HEK293 (cell line): ENCODE results near the gene REPS2.

Experiments
- CTCF ChIA-PET: fragments of 350-600 bp; formaldehyde crosslinking; extraction: SDS; loops from one replicate; lab custom pipeline; 2021; ENCODE audit warnings: antibody characterized with exemption; lab: Yijun Ruan, JAX
- POLR2A ChIA-PET: fragments of 300-600 bp; formaldehyde crosslinking; extraction: SDS; loops from one replicate; lab custom pipeline; 2020; ENCODE audit warnings: antibody characterized with exemption, inconsistent platforms; lab: Yijun Ruan, JAX
- H3K27ac ChIP-seq: fragments of 200-500 bp; sonication (Bioruptor generic); 2 replicates; pipeline ENCODE4 v1.5.1; 2014; ENCODE audit warnings: low read depth, low read length, control low read depth, inconsistent platforms; ENCODE audit errors: extremely low read depth
- H3K36me3 ChIP-seq, 2 experiments: fragments of 200-500 bp in 1 of 2; sonication (Bioruptor generic) in 1 of 2; 1 replicate in 1 of 2; 2 replicates in 1 of 2; pipeline ENCODE4 v1.5.1; 2014 to 2017; ENCODE audit warnings: inconsistent platforms in 2 of 2, low read length in 2 of 2; ENCODE audit not compliant: control insufficient read depth in 2 of 2, insufficient read depth in 1 of 2
- H3K4me1 ChIP-seq: fragments of 200-500 bp; sonication (Bioruptor generic); 2 replicates; pipeline ENCODE4 v1.5.1; 2014; ENCODE audit warnings: mild to moderate bottlenecking, low read length, inconsistent platforms; ENCODE audit not compliant: control insufficient read depth, insufficient read depth
- H3K4me3 ChIP-seq: 2 replicates; pipeline ENCODE4 v1.5.1; 2011; ENCODE audit warnings: low read depth, mild to moderate bottlenecking, control low read depth, low read length, moderate library complexity
- H3K9me3 ChIP-seq: fragments of 200-500 bp; sonication (Bioruptor generic); 2 replicates; pipeline ENCODE4 v1.5.1; 2014; ENCODE audit warnings: low read depth, low read length, inconsistent platforms; ENCODE audit not compliant: control insufficient read depth, insufficient read depth
- BCL11A ChIP-seq: fragments of 450-650 bp; formaldehyde crosslinking; IDR thresholded peaks from 2 replicates; pipeline ENCODE4 v1.5.1; 2016; ENCODE audit warnings: low read depth, missing biosample characterization, missing genetic modification characterization
- REPIN1 ChIP-seq: fragments of 450-650 bp; formaldehyde crosslinking; IDR thresholded peaks from 2 replicates; pipeline ENCODE4 v1.5.1; 2017; ENCODE audit warnings: missing biosample characterization, missing genetic modification characterization, low read depth
- TRIM28 ChIP-seq: IDR thresholded peaks from 2 replicates; pipeline ENCODE4 v1.6.1; 2011; ENCODE audit warnings: low read length, control low read depth, borderline replicate concordance
- ZBTB1 ChIP-seq: fragments of 450-650 bp; formaldehyde crosslinking; IDR thresholded peaks from 2 replicates; pipeline ENCODE4 v1.5.1; 2016; ENCODE audit warnings: missing biosample characterization, missing genetic modification characterization
- ZIC2 ChIP-seq: fragments of 450-650 bp; formaldehyde crosslinking; IDR thresholded peaks from 2 replicates; pipeline ENCODE4 v1.5.1; 2016; ENCODE audit warnings: missing biosample characterization, missing genetic modification characterization
- ZNF10 ChIP-seq: fragments of 450-650 bp; formaldehyde crosslinking; IDR thresholded peaks from 2 replicates; pipeline ENCODE4 v1.5.1; 2017; ENCODE audit warnings: missing biosample characterization, missing genetic modification characterization
- ZNF121 ChIP-seq: fragments of 450-650 bp; formaldehyde crosslinking; IDR thresholded peaks from 2 replicates; pipeline ENCODE4 v1.5.1; 2016; ENCODE audit warnings: missing biosample characterization, missing genetic modification characterization
- ZNF174 ChIP-seq: fragments of 450-650 bp; formaldehyde crosslinking; IDR thresholded peaks from 2 replicates; pipeline ENCODE4 v1.5.0; 2017; ENCODE audit warnings: missing biosample characterization, mild to moderate bottlenecking, missing genetic modification characterization
- ZNF302 ChIP-seq: fragments of 450-650 bp; formaldehyde crosslinking; IDR thresholded peaks from 2 replicates; pipeline ENCODE4 v1.5.1; 2016; ENCODE audit warnings: missing biosample characterization, missing genetic modification characterization, low read depth
- ZNF335 ChIP-seq: fragments of 450-650 bp; formaldehyde crosslinking; conservative IDR thresholded peaks from 2 replicates; pipeline ENCODE4 v1.5.1; 2016; ENCODE audit warnings: missing biosample characterization, missing genetic modification characterization
- ZNF366 ChIP-seq: fragments of 450-650 bp; formaldehyde crosslinking; conservative IDR thresholded peaks from 2 replicates; pipeline ENCODE4 v1.5.1; 2016; ENCODE audit warnings: missing biosample characterization, missing genetic modification characterization
- ZNF416 ChIP-seq: fragments of 450-650 bp; formaldehyde crosslinking; IDR thresholded peaks from 2 replicates; pipeline ENCODE4 v1.5.1; 2016; ENCODE audit warnings: missing biosample characterization, missing genetic modification characterization
- ZNF423 ChIP-seq: fragments of 450-650 bp; formaldehyde crosslinking; IDR thresholded peaks from 2 replicates; pipeline ENCODE4 v1.5.1; 2016; ENCODE audit warnings: missing biosample characterization, missing genetic modification characterization
- ZNF473 ChIP-seq: fragments of 450-650 bp; formaldehyde crosslinking; IDR thresholded peaks from 2 replicates; pipeline ENCODE4 v1.5.1; 2017; ENCODE audit warnings: missing biosample characterization, missing genetic modification characterization
- ZNF555 ChIP-seq: fragments of 450-650 bp; formaldehyde crosslinking; conservative IDR thresholded peaks from 2 replicates; pipeline ENCODE4 v1.5.1; 2017; ENCODE audit warnings: missing biosample characterization, mild to moderate bottlenecking, missing genetic modification characterization, inconsistent platforms
- TF ChIP-seq, protein P1 (sequence below): sonication (generic); formaldehyde crosslinking; IDR thresholded peaks from 2 replicates; pipeline ENCODE4 v1.8.1; 2022; ENCODE audit warnings: mild to moderate bottlenecking, moderate library complexity, missing genetic modification reagents
- TF ChIP-seq, protein P2 (sequence below): fragments of 450-650 bp; formaldehyde crosslinking; IDR thresholded peaks from 2 replicates; pipeline ENCODE4 v1.5.1; 2016; ENCODE audit warnings: missing biosample characterization, missing genetic modification characterization
- TF ChIP-seq, protein P3 (sequence below): fragments of 450-650 bp; formaldehyde crosslinking; IDR thresholded peaks from 2 replicates; pipeline ENCODE4 v1.5.1; 2016; ENCODE audit warnings: missing biosample characterization, missing genetic modification characterization
- TF ChIP-seq, protein P4 (sequence below): fragments of 450-650 bp; formaldehyde crosslinking; IDR thresholded peaks from 2 replicates; pipeline ENCODE4 v1.5.1; 2017; ENCODE audit warnings: missing biosample characterization, missing genetic modification characterization
- TF ChIP-seq, protein P5 (sequence below): fragments of 450-650 bp; formaldehyde crosslinking; conservative IDR thresholded peaks from 2 replicates; pipeline ENCODE4 v1.5.1; 2016; ENCODE audit warnings: low read depth, missing biosample characterization, missing genetic modification characterization

The REPS2 gene

DNA sequence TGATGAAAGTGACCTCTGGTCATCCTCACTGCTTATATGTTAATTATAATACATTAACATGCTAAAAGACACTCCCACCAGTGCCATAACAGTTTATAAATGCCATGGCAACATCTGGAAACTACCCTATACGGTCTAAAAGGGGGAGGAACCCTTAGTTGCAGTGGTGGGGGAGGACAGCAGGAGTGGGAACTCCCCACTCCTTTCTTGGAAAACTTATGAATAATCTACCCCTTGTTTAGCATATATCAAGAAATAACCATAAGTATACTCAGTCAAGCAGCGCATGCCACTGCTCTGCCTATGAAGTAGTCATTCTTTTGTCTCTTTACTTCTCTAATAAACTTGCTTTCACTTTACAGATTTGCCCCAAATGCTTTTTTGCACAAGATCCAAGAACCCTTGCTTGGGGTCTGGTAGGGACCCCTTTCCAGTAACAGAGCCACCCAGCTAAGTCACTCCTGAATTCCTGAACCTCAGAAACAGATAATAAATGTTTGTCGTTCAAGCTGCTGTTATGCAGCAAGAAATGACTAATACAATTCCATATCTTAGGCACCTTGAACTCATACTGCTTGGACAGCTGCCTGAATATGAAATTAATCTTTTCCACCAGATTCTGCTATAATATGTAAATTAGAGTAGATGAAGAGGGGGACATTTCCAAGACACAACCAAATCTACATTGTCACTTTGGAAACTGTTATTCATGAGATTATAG lies 14.4 kb upstream of the REPS2 start (continued):
- TF ChIP-seq, protein P1, sequence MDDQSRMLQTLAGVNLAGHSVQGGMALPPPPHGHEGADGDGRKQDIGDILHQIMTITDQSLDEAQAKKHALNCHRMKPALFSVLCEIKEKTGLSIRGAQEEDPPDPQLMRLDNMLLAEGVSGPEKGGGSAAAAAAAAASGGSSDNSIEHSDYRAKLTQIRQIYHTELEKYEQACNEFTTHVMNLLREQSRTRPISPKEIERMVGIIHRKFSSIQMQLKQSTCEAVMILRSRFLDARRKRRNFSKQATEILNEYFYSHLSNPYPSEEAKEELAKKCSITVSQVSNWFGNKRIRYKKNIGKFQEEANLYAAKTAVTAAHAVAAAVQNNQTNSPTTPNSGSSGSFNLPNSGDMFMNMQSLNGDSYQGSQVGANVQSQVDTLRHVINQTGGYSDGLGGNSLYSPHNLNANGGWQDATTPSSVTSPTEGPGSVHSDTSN (CRISPR knock-in tag), result no peak
- TF ChIP-seq, protein P2, sequence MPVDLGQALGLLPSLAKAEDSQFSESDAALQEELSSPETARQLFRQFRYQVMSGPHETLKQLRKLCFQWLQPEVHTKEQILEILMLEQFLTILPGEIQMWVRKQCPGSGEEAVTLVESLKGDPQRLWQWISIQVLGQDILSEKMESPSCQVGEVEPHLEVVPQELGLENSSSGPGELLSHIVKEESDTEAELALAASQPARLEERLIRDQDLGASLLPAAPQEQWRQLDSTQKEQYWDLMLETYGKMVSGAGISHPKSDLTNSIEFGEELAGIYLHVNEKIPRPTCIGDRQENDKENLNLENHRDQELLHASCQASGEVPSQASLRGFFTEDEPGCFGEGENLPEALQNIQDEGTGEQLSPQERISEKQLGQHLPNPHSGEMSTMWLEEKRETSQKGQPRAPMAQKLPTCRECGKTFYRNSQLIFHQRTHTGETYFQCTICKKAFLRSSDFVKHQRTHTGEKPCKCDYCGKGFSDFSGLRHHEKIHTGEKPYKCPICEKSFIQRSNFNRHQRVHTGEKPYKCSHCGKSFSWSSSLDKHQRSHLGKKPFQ, result no peak

DNA sequence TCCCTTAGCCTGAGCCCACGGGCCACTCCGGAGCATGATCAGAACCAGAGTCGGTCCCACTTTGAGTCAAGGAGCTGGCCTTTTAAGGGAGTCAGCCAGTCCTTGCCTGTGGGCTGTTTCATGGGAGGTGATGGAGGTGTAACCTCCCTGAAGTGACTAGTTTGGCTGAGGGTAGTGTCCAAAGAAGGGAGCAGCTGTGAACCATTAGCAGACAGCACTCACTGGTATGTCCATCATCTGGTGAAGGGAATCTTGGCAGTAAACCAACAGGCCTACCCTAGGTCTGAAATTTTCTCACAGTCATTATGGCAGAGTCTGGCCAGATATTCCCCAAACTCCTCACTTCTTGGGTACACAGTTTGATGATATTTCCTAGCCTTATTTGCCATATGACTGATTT lies 12.3 kb upstream of the REPS2 start:
- ChIA-PET POLR2A (no interaction called here), CTCF (interaction anchor here (0.8 to 2.2 kb wide), 4 partner anchors 39 to 112 kb away, joined by 3 to 7 read pairs (median 6); no protein-coding TSS in a partner anchor)
- Histone ChIP-seq H3K4me1 (peaks cover 4% of the 10 kb centered on the region), H3K36me3 (no peaks in the 10 kb centered on the region), H3K9me3 (no peaks in the 10 kb centered on the region; the same call in 1 of the 2 replicates), H3K27ac (no peak overlapping the region), H3K4me3 (no peak overlapping the region)
- TF ChIP-seq ZNF10 (peak; percentile 90), ZNF174 (tag by site-specific recombination) (no peak), ZNF473 (no peak)
- TF ChIP-seq, protein P3, sequence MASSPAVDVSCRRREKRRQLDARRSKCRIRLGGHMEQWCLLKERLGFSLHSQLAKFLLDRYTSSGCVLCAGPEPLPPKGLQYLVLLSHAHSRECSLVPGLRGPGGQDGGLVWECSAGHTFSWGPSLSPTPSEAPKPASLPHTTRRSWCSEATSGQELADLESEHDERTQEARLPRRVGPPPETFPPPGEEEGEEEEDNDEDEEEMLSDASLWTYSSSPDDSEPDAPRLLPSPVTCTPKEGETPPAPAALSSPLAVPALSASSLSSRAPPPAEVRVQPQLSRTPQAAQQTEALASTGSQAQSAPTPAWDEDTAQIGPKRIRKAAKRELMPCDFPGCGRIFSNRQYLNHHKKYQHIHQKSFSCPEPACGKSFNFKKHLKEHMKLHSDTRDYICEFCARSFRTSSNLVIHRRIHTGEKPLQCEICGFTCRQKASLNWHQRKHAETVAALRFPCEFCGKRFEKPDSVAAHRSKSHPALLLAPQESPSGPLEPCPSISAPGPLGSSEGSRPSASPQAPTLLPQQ (tag by site-specific recombination), result no peak

DNA sequence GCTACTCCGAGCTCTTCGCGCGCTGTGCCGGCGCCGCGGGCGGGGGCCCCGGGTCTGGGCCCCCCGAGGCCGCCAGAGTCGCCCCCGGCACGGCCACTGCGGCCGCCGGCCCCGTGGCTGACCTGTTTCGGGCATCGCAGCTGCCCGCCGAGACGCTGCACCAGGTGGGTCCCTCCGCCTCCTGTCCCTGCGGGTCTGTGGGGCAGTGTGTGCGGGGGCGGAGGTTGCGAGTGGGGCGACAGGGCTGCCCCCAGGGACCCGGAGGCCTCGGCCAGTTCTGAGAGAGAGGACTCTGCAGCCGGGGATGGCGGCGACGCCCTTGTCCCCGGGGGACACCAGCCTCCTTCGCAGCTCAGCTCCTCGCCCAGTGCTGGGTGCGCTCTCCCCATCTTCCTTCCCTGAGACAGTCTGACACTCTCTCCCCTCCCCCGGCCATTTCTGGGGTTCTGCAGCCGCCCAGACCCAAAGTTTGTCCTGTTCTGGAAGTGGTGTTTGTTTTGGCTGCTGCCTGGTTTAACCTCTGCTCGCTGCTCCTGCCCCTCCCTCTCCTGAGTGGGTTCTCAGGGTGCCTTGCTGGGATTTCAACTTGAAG lies 609 bp downstream of the REPS2 start:
- Histone ChIP-seq H3K9me3 (no peaks in the 10 kb centered on the region), H3K36me3 (no peaks in the 10 kb centered on the region), H3K4me1 (no peaks in the 10 kb centered on the region), H3K4me3 (peak overlapping the region; percentile 62), H3K27ac (peak overlapping the region; percentile 41; the same call in 1 of the 2 replicates)
- ChIA-PET POLR2A (no interaction called here), CTCF (interaction anchor here (0.5 to 3.1 kb wide), 4 partner anchors 65 to 216 kb away, joined by 3 to 13 read pairs (median 6); no protein-coding TSS in a partner anchor)
- TF ChIP-seq TRIM28, result no peak
- no peak for TF ChIP-seq ZIC2 (tag by site-specific recombination)
- peak; percentile 12; the same call in 1 of the 2 replicates for TF ChIP-seq ZNF335
- TF ChIP-seq BCL11A (tag by site-specific recombination), result no peak
- TF ChIP-seq, protein P1 (CRISPR knock-in tag), result no peak
- no peak for TF ChIP-seq ZNF121
- no peak for TF ChIP-seq ZNF416
- no peak for TF ChIP-seq ZNF555 (tag by site-specific recombination)
- TF ChIP-seq, protein P4, sequence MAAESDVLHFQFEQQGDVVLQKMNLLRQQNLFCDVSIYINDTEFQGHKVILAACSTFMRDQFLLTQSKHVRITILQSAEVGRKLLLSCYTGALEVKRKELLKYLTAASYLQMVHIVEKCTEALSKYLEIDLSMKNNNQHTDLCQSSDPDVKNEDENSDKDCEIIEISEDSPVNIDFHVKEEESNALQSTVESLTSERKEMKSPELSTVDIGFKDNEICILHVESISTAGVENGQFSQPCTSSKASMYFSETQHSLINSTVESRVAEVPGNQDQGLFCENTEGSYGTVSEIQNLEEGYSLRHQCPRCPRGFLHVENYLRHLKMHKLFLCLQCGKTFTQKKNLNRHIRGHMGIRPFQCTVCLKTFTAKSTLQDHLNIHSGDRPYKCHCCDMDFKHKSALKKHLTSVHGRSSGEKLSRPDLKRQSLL (tag by site-specific recombination), result no peak
- no peak for TF ChIP-seq REPIN1 (tag by site-specific recombination)
- no peak for TF ChIP-seq ZNF366 (tag by site-specific recombination)
- TF ChIP-seq, protein P5, sequence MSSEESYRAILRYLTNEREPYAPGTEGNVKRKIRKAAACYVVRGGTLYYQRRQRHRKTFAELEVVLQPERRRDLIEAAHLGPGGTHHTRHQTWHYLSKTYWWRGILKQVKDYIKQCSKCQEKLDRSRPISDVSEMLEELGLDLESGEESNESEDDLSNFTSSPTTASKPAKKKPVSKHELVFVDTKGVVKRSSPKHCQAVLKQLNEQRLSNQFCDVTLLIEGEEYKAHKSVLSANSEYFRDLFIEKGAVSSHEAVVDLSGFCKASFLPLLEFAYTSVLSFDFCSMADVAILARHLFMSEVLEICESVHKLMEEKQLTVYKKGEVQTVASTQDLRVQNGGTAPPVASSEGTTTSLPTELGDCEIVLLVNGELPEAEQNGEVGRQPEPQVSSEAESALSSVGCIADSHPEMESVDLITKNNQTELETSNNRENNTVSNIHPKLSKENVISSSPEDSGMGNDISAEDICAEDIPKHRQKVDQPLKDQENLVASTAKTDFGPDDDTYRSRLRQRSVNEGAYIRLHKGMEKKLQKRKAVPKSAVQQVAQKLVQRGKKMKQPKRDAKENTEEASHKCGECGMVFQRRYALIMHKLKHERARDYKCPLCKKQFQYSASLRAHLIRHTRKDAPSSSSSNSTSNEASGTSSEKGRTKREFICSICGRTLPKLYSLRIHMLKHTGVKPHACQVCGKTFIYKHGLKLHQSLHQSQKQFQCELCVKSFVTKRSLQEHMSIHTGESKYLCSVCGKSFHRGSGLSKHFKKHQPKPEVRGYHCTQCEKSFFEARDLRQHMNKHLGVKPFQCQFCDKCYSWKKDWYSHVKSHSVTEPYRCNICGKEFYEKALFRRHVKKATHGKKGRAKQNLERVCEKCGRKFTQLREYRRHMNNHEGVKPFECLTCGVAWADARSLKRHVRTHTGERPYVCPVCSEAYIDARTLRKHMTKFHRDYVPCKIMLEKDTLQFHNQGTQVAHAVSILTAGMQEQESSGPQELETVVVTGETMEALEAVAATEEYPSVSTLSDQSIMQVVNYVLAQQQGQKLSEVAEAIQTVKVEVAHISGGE, result no peak
- no peak for TF ChIP-seq ZBTB1 (tag by site-specific recombination)
- TF ChIP-seq ZNF423 (tag by site-specific recombination), result 0 out of 2 replicates have a peak, but pooled peaks have one; percentile 27
- no peak for TF ChIP-seq ZNF302 (tag by site-specific recombination)
